ENCODE measurements around the gene SSBP3. TPM values are rescaled to one million over a fixed set of nuclear protein-coding genes. Genes with fewer than 3 reads are reported as not detected.

Gene SSBP3
- total and polyA plus RNA-seq, 9 of the 15 experiments (the other 6 are each of a cell fraction or from before 2014, with no cell fraction given), result 8.7 to 108 (median 33.8) TPM

- DNase-seq (ENCODE audit: extremely low read depth in 1 of 4, low spot score in 3 of 4) (no peak), FAIRE-seq (no peak), ATAC-seq (no peak)
- H3K27ac ChIP-seq (ENCODE audit: extremely low read depth, low read depth, low read length), result no peak overlapping the region
- CTCF ChIA-PET (ENCODE audit: low intra/inter-chr PET ratio), result interaction anchor here (0.7 kb wide), 1 partner anchor 403 kb away, joined by 3 read pairs; no protein-coding TSS in a partner anchor
- no peak overlapping the region for H3K4me2 ChIP-seq (ENCODE audit: insufficient read depth, low read length)
- no TSS peak for BruUV-seq (replicated peaks)
- peaks cover 17% of the 10 kb centered on the region; the same call in 1 of the 2 replicates for H4K20me1 ChIP-seq (replicated peaks; ENCODE audit: control insufficient read depth, insufficient read depth, low read length)
- no peaks in the 10 kb centered on the region for H3K27me3 ChIP-seq (ENCODE audit: control insufficient read depth in 2 of 2, insufficient read depth in 2 of 2, low read length in 2 of 2)
- H3K9me1 ChIP-seq (ENCODE audit: control insufficient read depth, insufficient read depth, low read length), result no peaks in the 10 kb centered on the region
- POLR2A ChIA-PET, result no interaction called here
- 92% methylated on average over 10 of the region's 10 CpGs for WGBS (ENCODE audit: insufficient coverage, low coverage, missing lambda C conversion rate)
- H2AFZ ChIP-seq (ENCODE audit: low read depth, low read length), result no peak overlapping the region
- no peak overlapping the region for H3K4me3 ChIP-seq
- no peaks in the 10 kb centered on the region for H3K9me3 ChIP-seq (replicated peaks; ENCODE audit: control insufficient read depth, insufficient read depth, low read depth, low read length)
- H3K9ac ChIP-seq (ENCODE audit: insufficient read depth in 1 of 2, low read depth in 2 of 2, low read length in 2 of 2), result 0 out of 4 replicates have a peak overlapping the region, but pooled peaks of 1 of the 2 experiments have one; percentile 47
- in situ Hi-C loops (cut with MboI), result no loop called here
- 0 out of 3 replicates have a peak, but pooled peaks cover 2% of the 10 kb centered on the region for H3K79me2 ChIP-seq (ENCODE audit: control insufficient read depth, insufficient read depth, low read length)
- intact Hi-C loops (cut with micrococcal nuclease), result no loop called here
- peaks cover 0 to 10% of the 10 kb centered on the region in 2 experiments; a peak in 2 of 5 replicates for H3K4me1 ChIP-seq (replicated peaks in 1 of 2; ENCODE audit: control insufficient read depth in 2 of 2, insufficient read depth in 2 of 2, low read length in 2 of 2)
- peaks cover 36% of the 10 kb centered on the region; the same call in 2 of the 3 replicates for H3K36me3 ChIP-seq (ENCODE audit: control insufficient read depth, insufficient read depth, low read length)
- TF ChIP-seq CHD7 (IDR thresholded peaks at IDR 0.05; ENCODE audit: low read depth, low read length) (no peak), FOXP1 (CRISPR knock-in tag; IDR thresholded peaks at IDR 0.05) (no peak), ELK1 (CRISPR knock-in tag; IDR thresholded peaks at IDR 0.05) (no peak), SETDB1 (IDR thresholded peaks at IDR 0.05; ENCODE audit: low read length) (no peak), NBN (IDR thresholded peaks at IDR 0.05; ENCODE audit: low read depth) (no peak), NFATC3 (IDR thresholded peaks at IDR 0.05) (no peak), GABPB1 (CRISPR knock-in tag; IDR thresholded peaks at IDR 0.05) (no peak), ATF2 (CRISPR knock-in tag; IDR thresholded peaks at IDR 0.05) (no peak), DIDO1 (tag; IDR thresholded peaks at IDR 0.05; ENCODE audit: low read depth) (no peak)
These were observed 145.4 kb downstream of the SSBP3 start for GRCh38 chr1:54260810-54261209.
